Head of caudate nucleus (tissue), 42 donors: ENCODE results near the gene PTGER3.

Source experiments
- DNase-seq, 42 donors: peaks; one replicate each; pipeline versions ENCODE4 v3.0.0 to v3.0.0-alpha.2; 2020 to 2021; ENCODE audit warnings: mixed read lengths in 7 of 42
- intact Hi-C: fragments of 100-400 bp; cut with DNase I; formaldehyde crosslinking; loops from one replicate; pipeline ENCODE4 v1.15.0; 2022

Gene PTGER3

DNA sequence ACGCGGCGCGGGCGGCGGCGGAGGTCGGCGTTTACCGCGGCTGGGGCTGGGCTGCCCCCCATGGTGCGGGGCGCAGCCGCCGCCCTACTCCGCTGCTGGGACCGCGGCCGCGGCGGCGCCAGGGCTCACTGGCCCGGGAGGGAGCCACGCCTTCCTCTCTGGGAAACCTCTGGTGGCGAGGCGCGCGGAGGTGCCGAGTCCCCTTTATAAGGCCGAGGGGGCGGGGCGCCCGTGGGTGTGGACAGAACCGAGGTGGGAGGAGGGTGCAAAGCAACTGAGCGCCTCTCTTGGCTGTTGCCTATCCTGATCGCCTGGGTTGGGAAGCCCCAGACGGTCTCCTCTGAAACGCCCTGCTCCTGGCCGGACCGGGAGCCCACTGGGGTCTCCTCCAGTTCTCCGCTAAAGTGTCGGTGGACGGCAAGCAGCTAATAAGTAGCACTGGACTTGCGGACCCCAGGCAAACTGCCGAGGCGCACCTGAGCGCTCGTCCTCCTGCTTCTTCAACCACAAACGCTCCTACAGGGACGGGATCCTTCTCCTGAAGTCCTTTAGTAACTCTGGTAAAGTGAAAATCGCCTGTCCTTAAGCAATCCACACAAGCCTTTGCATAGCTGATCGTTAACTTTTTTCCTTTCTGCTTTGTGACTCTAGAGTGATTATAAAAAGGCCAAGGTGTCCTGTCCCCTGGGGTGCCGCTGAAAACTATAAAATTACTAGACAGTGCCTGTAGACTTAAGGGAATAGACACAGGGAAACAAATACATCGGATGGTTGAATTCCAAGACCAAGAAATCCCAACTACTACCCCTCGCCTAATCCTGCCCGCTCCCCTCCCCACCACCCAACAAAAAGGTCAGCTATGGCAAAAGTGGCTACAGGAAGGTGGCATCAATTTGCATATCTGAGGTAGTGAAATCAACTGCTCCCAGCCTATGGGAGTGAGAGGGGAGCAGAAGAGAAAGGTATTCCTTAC lies at the start of gene PTGER3:
Gene PTGER3 (minus strand): TSS at position 182 of the 973 bp plus-strand sequence. CDS start 239 bp downstream, outside the sequence.
- intact Hi-C loops = loop anchor here (5.0 to 10.0 kb wide), 2 partner anchors 363 to 516 kb away; no protein-coding TSS in a partner anchor
- DNase-seq = peak in 5 of 42 donors; percentile 2 to 44 (median 14)

DNA sequence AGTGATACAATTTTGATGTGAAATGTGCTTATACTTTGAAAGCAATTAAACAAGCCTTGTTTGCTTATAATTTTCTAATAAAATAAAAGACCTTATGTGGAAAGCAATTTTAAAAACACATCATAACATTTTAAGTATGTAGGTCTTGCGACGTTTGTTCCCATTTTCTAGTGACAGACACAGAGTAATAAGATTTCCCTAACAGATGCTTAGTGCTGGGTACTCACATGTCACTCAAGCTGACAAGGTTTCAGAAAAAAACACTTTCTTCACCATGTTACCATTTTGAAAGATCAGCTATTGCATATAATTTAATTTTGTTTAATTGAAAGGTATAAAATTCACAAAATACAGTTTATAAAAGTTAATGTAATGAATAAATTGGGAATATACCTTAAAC lies 47.3 kb upstream of the PTGER3 start:
- no peak for DNase-seq
- intact Hi-C loops = no loop called here

DNA sequence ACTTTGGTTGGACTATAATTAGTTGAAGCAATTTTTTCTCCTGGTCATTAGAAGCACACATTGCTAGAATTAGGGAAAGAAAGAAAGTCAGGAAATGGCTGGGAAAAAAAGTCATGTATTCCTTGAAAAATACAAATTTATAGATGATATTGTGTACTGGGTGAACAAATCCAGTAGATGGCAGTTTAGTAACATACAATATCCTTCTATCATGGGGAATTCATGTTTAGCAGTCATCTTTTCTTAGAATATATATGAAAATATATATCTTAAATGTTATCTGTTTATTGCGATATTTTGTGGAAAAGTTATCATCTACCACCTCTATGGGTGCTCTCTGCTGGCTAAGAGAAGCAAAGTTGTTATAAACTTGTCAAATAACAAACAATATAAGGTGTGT lies 46.3 kb upstream of the PTGER3 start:
- DNase-seq = no peak

DNA sequence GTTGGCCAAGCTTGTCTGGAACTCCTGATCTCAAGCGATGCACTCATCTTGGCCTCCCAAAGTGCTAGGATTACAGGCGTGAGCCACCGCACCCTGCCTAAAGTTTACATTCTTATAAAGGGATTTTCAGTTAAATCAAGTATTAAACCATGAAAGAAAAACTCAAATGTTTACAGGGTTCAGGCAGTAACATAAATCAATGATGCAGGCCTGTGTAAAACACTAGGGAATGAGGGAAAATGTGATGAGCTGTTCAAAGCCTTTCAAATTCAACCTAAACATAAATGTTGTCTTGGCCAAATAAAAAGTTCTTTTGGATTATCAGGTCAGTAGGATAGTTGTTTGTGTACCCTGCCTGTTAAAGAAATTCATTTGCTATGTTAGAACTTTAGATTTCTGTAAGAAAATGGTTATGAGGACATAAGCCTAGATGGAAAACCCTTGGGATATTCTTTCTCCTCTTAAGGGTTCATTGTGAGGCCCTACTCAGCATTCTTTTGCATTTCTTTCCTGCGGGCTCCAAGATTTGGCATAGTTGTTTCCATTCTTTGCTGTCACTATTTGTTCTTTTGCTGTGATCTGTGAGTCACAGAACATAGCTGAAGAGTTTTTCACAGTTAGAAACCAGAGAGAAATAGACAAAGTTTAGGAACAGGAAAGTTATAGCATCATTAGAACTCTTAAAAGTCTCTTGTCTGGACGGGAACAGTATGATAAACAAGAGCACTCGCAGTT lies 42.1 kb upstream of the PTGER3 start:
- intact Hi-C loops = no loop called here
- DNase-seq = no peak

More for the DNA sequence above, 46.3 kb upstream of the PTGER3 start:
- intact Hi-C loops = no loop called here

DNA sequence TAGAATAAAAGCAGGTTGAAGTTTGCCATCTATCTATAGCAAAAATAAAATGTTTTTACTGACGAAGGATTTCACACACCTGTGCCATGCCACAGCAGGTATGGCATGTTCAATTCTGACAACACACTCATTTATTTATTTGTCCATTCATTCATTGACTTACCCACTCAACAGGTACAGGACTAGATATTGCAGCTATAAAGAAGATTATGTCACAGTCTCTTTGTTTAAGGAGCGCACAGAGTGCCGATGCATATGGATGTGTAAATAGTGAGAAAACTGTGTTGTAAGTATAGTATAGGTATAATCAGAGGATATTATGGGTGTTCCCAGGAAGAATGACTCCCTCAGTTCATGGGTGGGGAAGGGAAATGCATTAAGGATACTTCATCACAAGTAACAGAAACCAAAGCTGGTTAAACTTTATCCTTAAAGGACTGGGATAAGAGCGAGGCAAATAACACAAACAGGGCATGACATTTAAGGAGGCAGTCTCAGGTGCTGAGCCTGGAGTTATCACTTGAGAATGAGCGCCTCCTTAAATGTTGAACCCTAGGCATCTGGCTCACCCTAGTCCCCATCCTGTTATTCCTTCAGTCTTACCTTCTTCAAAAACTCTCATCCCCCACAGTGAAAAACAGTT lies 41.1 kb upstream of the PTGER3 start:
- intact Hi-C loops = no loop called here
- no peak for DNase-seq

DNA sequence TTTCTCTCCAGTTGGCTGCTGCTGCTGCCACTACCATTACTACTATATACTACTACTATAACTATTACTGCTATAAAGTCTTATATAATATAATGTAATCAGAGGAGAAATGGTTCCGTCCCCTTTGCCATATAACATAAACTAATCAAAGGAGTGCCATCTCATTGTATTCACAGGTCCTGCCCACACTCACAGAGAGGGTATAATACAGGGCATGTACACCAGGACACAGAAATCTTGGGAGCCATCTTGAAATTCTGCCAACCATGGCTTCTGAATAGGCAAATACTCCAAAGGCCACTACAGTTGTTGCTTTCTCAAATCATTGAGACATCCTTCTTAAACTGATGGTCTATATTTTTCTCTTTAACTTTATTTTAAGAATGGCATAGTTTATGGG lies 40.1 kb upstream of the PTGER3 start:
- no peak for DNase-seq
- intact Hi-C loops = no loop called here

DNA sequence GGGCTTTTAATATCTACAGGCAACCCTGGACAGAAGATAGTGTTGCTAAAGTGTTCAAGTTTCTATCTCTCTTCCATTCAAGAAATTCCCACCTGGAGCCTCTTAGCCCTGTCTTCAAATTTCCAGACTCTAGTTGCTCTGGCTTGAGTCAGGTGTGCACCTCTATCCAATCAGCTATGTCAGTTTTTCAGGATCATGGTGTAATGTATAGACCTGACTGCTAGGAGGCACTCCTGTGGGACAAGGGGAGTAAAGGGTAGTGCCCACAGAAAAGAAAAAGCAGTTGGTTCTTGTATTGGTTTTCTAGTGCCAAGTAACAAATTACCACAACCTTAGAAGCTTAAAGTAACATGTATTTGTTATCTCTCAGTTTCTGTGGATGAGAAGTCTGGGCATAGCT lies 39.4 kb upstream of the PTGER3 start:
- DNase-seq = no peak
- intact Hi-C loops = no loop called here

DNA sequence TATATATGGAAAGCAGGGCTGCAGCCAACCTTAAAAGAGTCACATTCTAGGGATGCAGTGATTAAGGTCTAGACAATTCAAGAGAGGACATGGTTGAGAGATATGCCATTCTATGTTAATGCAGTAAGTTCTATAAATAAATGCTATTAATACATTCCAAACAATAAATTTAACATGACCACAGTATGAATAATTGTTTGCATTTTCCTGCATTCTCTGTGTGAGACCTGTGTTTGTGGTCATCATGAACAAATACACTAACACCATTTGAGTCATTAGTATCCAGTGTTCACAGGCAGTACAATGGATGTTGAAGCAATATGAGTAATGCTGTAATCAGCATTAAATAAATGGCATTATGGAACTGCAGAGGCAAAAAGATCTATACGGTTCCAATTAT lies 38.7 kb upstream of the PTGER3 start:
- DNase-seq = no peak
- intact Hi-C loops = no loop called here

DNA sequence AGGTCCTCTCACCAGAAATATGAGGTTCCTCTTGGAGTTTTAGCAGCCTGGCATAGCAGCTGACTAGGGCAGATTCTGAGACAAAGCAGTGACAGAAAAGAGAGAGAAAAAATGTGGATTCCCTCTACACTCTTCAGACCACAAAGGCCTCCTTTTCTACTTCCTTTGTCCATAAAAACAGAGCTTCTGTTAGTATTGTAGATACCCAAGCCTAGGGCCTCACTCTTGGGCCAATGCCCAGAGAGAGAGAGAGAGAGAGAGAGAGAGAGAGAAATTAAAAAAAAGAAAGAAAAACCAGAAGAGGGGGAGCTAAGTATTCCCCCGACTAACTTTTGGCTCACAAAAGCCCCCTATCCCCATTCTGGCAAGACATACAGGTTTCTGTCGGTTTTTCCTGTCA lies 35.7 kb upstream of the PTGER3 start:
- DNase-seq = peak in 10 of 42 donors; percentile 2 to 47 (median 26)
- intact Hi-C loops = no loop called here

DNA sequence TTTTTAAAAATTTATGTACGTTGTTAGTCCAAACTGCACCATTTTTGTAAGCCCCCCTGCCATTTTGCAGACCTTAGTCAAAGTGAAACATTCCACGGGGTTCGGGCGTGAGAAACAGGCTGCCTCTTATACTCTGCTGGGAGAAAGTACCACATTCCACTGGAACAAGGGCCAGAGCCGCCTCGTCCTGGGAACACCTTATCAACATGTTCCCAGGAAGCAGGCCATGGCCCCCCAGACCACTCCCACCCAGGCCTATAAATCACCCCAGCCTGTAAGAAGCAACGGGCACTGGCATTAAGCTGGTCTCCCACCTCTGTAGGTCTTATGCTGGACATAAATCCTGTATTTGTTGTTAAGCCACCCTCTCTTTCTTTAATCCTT lies 34.1 kb upstream of the PTGER3 start:
- DNase-seq = peak in 13 of 42 donors; percentile 1 to 40 (median 17)

DNA sequence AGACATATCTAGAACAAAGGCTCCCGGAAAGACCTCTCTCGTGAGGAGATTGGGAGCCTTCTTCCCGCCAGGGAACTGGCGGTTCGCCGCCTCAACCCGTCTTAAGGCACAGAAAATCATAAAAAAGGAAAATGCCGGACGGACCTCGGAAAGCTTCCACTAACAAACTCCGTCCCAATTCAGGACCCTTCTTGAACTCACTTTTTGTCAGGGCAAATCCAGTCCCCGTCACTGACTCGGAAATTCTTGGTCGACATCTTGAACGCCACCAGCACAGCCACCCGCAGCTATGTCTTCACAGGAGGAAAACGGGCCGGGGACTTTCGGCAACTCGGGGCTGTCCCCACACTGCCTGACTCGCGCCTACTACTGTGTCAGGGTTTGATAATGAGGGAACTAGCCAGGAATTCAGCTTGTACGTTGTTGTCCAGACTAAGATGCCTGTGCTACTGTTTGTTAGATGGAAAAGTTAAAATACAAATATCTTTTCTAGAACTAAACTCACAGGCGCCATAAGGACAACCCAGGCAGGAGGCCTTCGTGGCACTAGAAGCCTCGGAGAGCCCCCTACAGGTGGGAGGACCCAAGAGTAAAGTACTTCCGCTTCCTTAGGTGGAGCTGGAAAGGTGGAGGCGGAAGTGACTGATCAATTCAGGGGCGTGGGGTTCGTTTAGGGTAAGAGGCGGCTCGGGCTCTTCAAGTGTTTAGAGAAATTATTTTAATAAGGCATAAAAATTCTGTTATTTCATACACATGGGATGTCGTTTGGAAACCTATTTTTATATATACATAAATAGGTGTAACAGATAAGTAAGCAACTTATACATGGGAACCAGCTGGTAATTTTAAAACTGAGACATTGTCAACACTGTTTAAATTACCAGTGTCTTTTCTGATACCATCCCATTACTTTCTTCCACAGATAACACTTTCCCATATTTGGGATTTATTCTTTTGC lies 33.4 kb upstream of the PTGER3 start, which contains the start of gene ZRANB2:
Gene ZRANB2 (minus strand): TSS at position 297 of the 958 bp plus-strand sequence. CDS start 40 bp downstream, at position 257.
- intact Hi-C loops = no loop called here
- peak; percentile 77 to 96 (median 89) for DNase-seq

More for the DNA sequence above, 34.1 kb upstream of the PTGER3 start:
- intact Hi-C loops = no loop called here

DNA sequence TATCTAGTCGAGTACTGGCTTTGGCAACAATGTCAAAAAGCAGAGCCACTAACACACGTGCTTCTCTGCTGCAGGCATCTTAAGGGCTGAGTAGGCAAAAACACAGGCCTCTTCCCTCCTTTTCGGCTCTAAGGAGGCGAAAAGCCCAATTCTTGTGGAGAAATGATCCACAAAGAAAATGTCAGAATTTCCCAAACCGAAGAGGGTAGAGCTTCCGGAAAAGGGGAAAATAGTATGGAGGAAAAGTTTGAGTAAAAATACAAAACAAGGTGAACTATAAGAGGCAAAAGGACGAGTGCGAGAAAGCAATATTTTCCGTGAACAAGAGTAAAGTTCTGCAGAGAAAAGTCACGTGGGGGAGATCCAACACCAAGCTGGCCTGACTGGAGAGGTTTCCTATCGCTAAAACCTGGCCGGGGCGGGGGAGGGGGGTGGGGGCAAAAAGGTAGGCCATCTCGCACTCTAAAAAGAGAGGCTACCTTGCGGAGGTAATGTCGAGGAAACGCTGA lies 32.7 kb upstream of the PTGER3 start:
- DNase-seq = peak in 1 of 42 donors; percentile 4
- intact Hi-C loops = no loop called here

DNA sequence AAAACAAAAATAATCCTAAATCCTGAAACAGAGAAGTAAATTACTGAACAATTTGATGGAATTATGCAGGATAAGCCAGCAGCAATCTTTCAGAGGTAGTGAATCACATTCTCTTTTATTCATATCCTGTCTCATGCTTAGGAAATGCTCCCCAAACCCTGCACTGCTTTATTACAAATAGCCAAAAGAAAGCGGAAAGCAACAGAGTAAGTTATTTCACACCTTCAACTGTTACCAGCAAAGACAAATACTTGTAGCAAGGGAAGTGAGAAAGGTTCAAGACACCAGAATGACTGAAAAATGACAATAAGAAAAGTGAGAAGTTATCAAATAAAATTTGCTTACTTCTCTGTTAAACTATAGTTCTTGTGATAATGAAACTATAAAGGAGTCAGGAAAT lies 27.1 kb upstream of the PTGER3 start:
- intact Hi-C loops = no loop called here
- DNase-seq = no peak

DNA sequence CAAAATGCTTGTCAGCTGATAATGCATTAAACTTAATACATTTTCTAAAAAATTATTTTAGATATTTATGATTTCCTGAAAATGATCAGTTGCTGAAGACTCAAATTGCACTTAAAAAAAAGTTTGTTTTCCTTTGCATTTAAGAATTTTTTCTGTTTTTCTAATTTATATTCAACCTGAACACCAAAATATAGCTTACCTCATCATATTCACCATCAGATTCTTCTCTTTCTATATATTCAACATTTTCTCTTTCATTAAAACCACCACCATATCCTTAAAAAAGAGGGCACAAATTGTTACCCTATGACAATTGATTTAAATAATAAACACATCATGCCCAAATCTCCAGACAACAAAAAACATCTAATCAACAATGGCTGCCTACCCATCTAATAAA lies 24.7 kb upstream of the PTGER3 start:
- DNase-seq = no peak
- intact Hi-C loops = no loop called here

DNA sequence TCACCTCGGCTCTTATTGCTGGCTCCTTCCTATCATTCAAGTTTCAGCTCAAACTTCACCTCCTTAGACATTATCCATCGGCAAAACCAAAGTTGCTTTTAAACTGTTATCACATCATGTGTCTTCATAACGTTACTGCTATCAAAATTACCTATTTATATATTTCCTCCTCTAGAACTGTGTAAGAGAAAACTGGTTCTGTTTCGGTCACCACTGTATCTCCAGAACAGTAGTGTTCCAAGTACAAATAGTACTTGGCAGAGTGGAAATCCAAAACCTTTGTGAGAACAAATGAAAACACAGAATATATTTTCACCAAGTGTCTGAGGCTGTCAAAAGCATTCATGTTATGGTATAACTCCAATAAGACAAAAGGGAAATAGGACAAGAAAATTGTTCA lies 24.1 kb upstream of the PTGER3 start:
- no peak for DNase-seq
- intact Hi-C loops = no loop called here

DNA sequence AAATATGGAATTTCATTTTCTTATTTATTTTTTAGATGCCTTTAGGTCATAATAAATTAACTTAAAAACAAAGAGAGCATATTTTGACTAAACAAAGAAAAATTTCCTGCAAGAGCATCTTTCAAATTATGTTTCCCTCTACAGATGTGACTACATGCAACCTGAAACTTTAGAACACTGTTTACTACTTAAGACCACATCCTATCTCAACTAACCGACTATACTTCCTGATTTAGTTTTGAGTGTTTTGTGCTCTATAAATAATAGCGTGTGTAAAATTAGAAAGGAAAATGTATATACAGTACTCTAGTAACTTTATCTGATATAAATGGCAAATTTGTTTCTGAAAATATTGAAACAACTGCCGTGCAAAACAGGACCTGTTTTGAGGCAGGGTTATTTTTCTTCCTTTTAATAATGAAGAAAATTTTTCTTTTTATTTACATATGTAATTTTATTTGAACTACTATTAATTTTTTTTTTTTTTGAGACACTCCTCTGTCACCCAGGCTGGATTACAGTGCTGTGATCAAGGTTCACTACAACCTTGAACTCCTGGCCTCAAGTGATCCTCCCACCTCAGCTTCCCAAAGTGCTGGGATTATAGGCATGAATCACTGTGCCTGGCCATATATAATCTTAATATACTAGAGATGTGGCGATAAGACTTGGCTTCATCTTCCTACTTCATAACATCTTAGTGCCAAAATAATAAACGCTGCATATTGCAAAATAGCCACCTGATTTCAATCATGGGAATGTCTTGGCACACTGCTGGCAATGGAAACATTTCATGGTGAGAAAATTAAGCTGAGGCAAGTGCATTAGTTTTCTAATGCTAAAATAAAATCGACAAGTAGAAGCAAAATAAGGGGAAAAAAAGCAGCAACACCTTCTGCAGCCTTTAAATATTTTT lies 21.0 kb upstream of the PTGER3 start:
- intact Hi-C loops = no loop called here

DNA sequence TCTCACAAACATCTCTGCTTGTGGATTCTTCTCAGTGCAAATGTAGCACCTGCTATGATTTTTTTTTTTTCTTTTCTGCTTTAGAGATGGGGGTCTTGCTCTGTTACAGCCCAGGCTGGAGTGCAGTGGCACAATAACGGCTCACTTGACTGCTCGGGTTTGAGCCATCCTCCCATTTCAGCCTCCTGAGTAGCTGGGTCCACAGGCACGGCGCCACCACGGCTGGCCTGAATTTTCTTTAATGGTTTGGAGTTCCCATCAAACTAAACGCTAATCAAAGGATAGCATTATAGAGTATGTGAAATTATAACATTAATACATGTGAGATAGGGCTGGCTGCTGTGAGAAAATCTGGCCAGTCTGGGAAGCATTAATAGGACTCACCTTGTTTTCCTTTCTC lies 7.2 kb upstream of the PTGER3 start:
- no peak for DNase-seq
- intact Hi-C loops = no loop called here

More for the DNA sequence above, 21.0 kb upstream of the PTGER3 start:
- no peak for DNase-seq
